PFSK-1 (cell line): Measurements from ENCODE around the gene TMEM182.

ENCODE experiments used
- POLR2AphosphoS5 ChIP-seq: IDR thresholded peaks from 2 replicates; pipeline ENCODE4 v1.6.1; 2012; ENCODE audit warnings: low read depth, mild to moderate bottlenecking, control low read depth, low read length, moderate library complexity
- REST ChIP-seq, 2 experiments: IDR thresholded peaks; 2 replicates each; pipeline versions ENCODE4 v1.6.1 to v1.8.0; 2011 to 2012; ENCODE audit warnings: low read depth in 2 of 2, low read length in 2 of 2, control low read depth in 1 of 2, inconsistent platforms in 1 of 2, mild to moderate bottlenecking in 1 of 2, moderate library complexity in 1 of 2; ENCODE audit not compliant: insufficient read depth in 1 of 2
- SIN3A ChIP-seq: IDR thresholded peaks from 2 replicates; pipeline ENCODE4 v1.6.1; 2012; ENCODE audit warnings: mild to moderate bottlenecking, low read length, moderate library complexity, borderline replicate concordance; ENCODE audit not compliant: insufficient read depth

- TF ChIP-seq POLR2AphosphoS5, result no peak
- no peak for TF ChIP-seq SIN3A
- TF ChIP-seq REST (IDR thresholded peaks at IDR 0.05; ENCODE audit: insufficient read depth in 1 of 2, low read depth in 2 of 2, low read length in 2 of 2), result no peak
Measured at GRCh38 chr2:102826904-102827303, 65.1 kb downstream of the TMEM182 start.
